ENCODE data around the gene COL2A1. TPM values are rescaled to one million over a fixed set of nuclear protein-coding genes. Genes with fewer than 3 reads are reported as not detected.
A peak's percentile ranks its signal among the peaks of the same experiment; 100 is the strongest.

The COL2A1 gene
- total RNA-seq, 1 donor from 2014 or later: not detected

DNA sequence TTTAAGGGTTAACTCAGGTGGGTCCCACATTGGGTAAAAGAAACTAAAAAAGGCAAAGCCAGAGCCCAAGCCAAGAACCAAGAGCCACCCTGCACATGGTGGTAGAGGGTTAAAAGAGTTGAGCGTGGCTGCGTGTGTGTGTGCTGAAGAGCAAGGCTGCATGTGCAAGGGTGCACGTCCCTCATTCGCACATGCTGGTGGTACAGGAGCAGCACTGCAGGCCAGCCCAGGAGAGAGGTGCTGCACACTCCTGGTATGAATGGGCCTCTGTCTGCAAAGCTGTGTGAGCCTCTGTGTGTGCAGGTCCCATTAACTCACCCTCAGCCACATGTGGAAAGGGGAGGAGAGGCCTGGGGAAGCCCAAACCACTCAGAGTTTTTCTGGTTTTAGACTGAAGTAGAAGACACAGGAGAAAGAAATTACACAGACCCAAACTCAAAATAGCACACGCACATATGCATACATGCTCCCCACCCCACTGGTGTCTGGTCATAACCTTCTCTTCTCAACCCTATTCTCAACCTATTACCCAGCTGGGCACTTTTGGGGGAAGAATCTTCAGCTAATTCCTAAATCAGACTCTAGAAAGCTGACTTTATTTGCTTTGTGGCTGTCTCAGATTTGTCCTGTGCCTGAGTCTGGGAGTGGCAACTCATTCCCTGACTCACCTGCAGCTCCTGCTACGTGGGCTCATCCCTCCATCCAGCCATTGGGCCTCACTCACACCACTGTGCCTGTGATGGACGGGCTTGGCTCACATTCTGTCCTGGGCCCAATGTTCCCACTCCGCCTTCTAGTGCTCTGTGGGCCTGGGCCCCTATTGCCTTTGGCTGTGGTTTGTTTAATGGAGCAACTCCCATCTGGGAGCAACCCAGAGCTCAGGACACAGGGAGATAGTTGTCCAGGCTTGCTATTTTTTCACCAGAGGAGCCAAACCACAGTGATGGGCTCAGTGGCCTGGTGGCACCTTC is 30.8 kb upstream of the COL2A1 start:
- H3K4me1 ChIP-seq: peaks cover 6% of the 10 kb centered on the region
- intact Hi-C loops (cut with micrococcal nuclease): no loop called here
- no peak overlapping the region for H3K27ac ChIP-seq (replicated peaks)
- H3K9me3 ChIP-seq (replicated peaks): no peaks in the 10 kb centered on the region
- H3K27me3 ChIP-seq (ENCODE audit: low read depth): no peaks in the 10 kb centered on the region
- no peaks in the 10 kb centered on the region for H3K36me3 ChIP-seq
- no peak for DNase-seq
- no peak overlapping the region for H3K4me3 ChIP-seq
- TF ChIP-seq, protein P1, sequence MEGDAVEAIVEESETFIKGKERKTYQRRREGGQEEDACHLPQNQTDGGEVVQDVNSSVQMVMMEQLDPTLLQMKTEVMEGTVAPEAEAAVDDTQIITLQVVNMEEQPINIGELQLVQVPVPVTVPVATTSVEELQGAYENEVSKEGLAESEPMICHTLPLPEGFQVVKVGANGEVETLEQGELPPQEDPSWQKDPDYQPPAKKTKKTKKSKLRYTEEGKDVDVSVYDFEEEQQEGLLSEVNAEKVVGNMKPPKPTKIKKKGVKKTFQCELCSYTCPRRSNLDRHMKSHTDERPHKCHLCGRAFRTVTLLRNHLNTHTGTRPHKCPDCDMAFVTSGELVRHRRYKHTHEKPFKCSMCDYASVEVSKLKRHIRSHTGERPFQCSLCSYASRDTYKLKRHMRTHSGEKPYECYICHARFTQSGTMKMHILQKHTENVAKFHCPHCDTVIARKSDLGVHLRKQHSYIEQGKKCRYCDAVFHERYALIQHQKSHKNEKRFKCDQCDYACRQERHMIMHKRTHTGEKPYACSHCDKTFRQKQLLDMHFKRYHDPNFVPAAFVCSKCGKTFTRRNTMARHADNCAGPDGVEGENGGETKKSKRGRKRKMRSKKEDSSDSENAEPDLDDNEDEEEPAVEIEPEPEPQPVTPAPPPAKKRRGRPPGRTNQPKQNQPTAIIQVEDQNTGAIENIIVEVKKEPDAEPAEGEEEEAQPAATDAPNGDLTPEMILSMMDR (IDR thresholded peaks at IDR 0.05; ENCODE audit: borderline replicate concordance): no peak

GRCh38 chr12:48033451-48033850 is 29.2 kb upstream of the COL2A1 start:
- DNase-seq: no peak
- no peaks in the 10 kb centered on the region for H3K36me3 ChIP-seq
- H3K27ac ChIP-seq (replicated peaks): no peak overlapping the region
- intact Hi-C loops (cut with micrococcal nuclease): no loop called here
- H3K9me3 ChIP-seq (replicated peaks): no peaks in the 10 kb centered on the region
- H3K27me3 ChIP-seq (ENCODE audit: low read depth): no peaks in the 10 kb centered on the region
- H3K4me3 ChIP-seq: no peak overlapping the region
- TF ChIP-seq, protein P1 (IDR thresholded peaks at IDR 0.05; ENCODE audit: borderline replicate concordance): no peak
- H3K4me1 ChIP-seq: peaks cover 19% of the 10 kb centered on the region

- intact Hi-C loops (cut with micrococcal nuclease): no loop called here
- DNase-seq: no peak
- H3K36me3 ChIP-seq: no peaks in the 10 kb centered on the region
- no peak overlapping the region for H3K4me3 ChIP-seq
- peaks cover 21% of the 10 kb centered on the region for H3K4me1 ChIP-seq
- H3K27me3 ChIP-seq (ENCODE audit: low read depth): no peaks in the 10 kb centered on the region
- TF ChIP-seq, protein P1 (IDR thresholded peaks at IDR 0.05; ENCODE audit: borderline replicate concordance): no peak
- no peaks in the 10 kb centered on the region for H3K9me3 ChIP-seq (replicated peaks)
- no peak overlapping the region for H3K27ac ChIP-seq (replicated peaks)
Measured at GRCh38 chr12:48032597-48032996, 28.3 kb upstream of the COL2A1 start.

DNA sequence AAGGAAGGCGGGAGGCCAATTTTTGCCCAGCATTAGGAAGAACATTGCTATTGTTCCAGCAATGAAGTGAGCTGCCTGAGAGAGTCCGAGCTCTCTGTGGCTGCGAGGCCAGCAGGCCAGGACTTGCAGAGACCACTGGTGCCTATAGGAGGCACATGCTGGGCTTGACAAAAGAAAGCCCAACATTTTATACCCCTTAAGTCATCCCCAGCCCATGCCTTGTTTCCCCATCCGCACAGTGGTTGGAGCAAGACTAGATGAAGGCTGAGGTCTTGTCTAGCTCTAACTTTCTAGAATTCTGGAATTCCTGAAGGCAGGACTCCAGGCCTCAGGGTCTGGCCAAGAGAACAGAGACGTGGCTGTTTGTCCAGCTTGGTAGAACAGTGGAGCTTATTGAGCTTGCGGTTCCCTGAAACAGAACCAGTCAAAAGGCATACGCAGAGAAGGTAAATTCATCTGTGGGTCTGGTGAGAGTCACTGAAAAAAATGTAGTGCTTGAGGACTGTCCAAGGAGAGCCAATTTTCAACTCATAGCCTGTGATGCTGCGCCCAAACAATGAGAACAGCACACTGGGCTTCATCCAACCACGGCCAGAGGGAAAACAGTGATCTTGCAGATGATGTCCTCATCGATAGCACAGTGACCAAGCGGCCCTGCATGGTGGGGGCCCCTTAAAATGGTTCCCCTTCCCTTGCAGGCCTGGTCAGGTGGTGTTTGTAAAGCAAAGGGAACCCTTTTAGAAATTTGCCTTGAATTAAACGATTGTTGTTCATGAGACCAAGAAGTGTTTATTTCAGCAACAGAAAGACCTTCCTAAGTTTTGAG is 27.1 kb upstream of the COL2A1 start:
- H3K36me3 ChIP-seq: no peaks in the 10 kb centered on the region
- no peaks in the 10 kb centered on the region for H3K9me3 ChIP-seq (replicated peaks)
- peaks cover 7% of the 10 kb centered on the region for H3K27me3 ChIP-seq (ENCODE audit: low read depth)
- TF ChIP-seq, protein P1 (IDR thresholded peaks at IDR 0.05; ENCODE audit: borderline replicate concordance): no peak
- H3K27ac ChIP-seq (replicated peaks): no peak overlapping the region
- H3K4me1 ChIP-seq: peaks cover 21% of the 10 kb centered on the region
- H3K4me3 ChIP-seq: no peak overlapping the region
- DNase-seq: no peak
- intact Hi-C loops (cut with micrococcal nuclease): no loop called here

DNA sequence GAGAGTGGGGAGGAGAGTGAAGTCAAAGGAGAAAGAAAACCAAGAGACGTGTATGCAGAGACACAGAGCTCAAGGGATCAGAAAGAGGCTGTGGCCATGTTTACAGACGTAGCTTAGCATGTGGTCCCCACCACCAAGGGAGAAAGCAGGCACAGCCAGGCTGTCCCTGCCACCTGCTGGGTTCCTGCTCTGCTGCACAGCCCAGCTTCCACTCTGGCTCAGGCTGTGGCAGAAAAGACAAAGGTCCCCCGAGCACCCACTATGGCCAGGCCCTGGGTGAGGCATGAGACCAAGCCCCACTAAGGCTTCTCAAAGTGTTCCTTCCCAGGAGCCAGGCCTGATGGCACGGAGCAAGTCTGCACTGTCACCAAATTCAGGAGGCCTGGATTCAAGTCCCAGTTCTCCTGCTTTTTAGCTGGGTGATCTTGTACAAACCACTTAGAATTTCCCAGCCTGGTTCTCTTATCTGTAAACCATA is 25.9 kb upstream of the COL2A1 start:
- intact Hi-C loops (cut with micrococcal nuclease): no loop called here
- Histone ChIP-seq H3K4me3 (no peak overlapping the region), H3K27ac (replicated peaks) (no peak overlapping the region), H3K9me3 (replicated peaks) (no peaks in the 10 kb centered on the region), H3K36me3 (no peaks in the 10 kb centered on the region), H3K27me3 (ENCODE audit: low read depth) (peaks cover 7% of the 10 kb centered on the region), H3K4me1 (peaks cover 21% of the 10 kb centered on the region)
- TF ChIP-seq, protein P1 (IDR thresholded peaks at IDR 0.05; ENCODE audit: borderline replicate concordance): peak; percentile 19
- no peak for DNase-seq

All from left ventricle myocardium inferior (tissue), 1 donor.